Measurements from ENCODE around the gene ZNF23.

GRCh38 chr16:71456801-71457200 is 5.2 kb downstream of the ZNF23 start:
- TF ChIP-seq, protein P1, sequence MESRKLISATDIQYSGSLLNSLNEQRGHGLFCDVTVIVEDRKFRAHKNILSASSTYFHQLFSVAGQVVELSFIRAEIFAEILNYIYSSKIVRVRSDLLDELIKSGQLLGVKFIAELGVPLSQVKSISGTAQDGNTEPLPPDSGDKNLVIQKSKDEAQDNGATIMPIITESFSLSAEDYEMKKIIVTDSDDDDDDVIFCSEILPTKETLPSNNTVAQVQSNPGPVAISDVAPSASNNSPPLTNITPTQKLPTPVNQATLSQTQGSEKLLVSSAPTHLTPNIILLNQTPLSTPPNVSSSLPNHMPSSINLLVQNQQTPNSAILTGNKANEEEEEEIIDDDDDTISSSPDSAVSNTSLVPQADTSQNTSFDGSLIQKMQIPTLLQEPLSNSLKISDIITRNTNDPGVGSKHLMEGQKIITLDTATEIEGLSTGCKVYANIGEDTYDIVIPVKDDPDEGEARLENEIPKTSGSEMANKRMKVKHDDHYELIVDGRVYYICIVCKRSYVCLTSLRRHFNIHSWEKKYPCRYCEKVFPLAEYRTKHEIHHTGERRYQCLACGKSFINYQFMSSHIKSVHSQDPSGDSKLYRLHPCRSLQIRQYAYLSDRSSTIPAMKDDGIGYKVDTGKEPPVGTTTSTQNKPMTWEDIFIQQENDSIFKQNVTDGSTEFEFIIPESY (IDR thresholded peaks at IDR 0.05; ENCODE audit: extremely low read depth, insufficient replicate concordance, low read length) = no peak
- TF ChIP-seq CTCF (IDR thresholded peaks at IDR 0.05 in 2 of 3, conservative IDR thresholded peaks at IDR 0.05 in 1 of 3; ENCODE audit: borderline replicate concordance in 1 of 3, insufficient read depth in 1 of 3, low read depth in 2 of 3, low read length in 2 of 3) = no peak
- no peak for TF ChIP-seq RAD21 (IDR thresholded peaks at IDR 0.05; ENCODE audit: low read depth)
- TF ChIP-seq SP1 (IDR thresholded peaks at IDR 0.05; ENCODE audit: low read depth) = no peak
- no peak for TF ChIP-seq SIN3A (IDR thresholded peaks at IDR 0.05; ENCODE audit: low read depth)
- no peak for TF ChIP-seq POLR2A (IDR thresholded peaks at IDR 0.05; ENCODE audit: borderline replicate concordance, extremely low read depth, insufficient read depth, insufficient read length)
- no peak for TF ChIP-seq EZH2 (IDR thresholded peaks at IDR 0.05)
- no peak for TF ChIP-seq SRF (IDR thresholded peaks at IDR 0.05; ENCODE audit: low read depth)
- TF ChIP-seq CEBPB (IDR thresholded peaks at IDR 0.05; ENCODE audit: low read depth) = no peak

Measured in HCT116 (cell line).